Suprapubic skin (tissue), 4 donors: ENCODE data around the gene PLA2G1B. TPM values are rescaled to one million over a fixed set of nuclear protein-coding genes. Genes with fewer than 3 reads are reported as not detected.

Experiments
- DNase-seq, 2 donors: peaks; one replicate each; pipeline ENCODE4 v3.0.0-alpha.2; 2019; ENCODE audit warnings: low spot score in 2 of 2
- H3K27ac ChIP-seq: fragments of 200-600 bp; sonication (generic); one replicate; pipeline ENCODE4 v1.5.1; 2019
- H3K27me3 ChIP-seq: fragments of 200-600 bp; sonication (generic); one replicate; pipeline ENCODE4 v1.5.1; 2019
- H3K36me3 ChIP-seq: fragments of 200-600 bp; sonication (generic); one replicate; pipeline ENCODE4 v1.5.1; 2019
- H3K4me1 ChIP-seq: fragments of 200-600 bp; sonication (generic); one replicate; pipeline ENCODE4 v1.5.1; 2019
- H3K4me3 ChIP-seq: fragments of 200-600 bp; sonication (generic); one replicate; pipeline ENCODE4 v1.5.1; 2019; ENCODE audit warnings: mild to moderate bottlenecking
- H3K9me3 ChIP-seq: fragments of 200-600 bp; sonication (generic); one replicate; pipeline ENCODE4 v1.5.1; 2019
- EP300 ChIP-seq: sonication (generic); formaldehyde crosslinking; IDR thresholded peaks from one replicate; pipeline ENCODE4 v1.6.1; 2017; ENCODE audit warnings: antibody characterized with exemption
- POLR2A ChIP-seq, 2 donors: fragments of 450-650 bp; IDR thresholded peaks; one replicate each; pipeline ENCODE4 v1.6.1; 2017; ENCODE audit warnings: antibody characterized with exemption in 2 of 2, mild to moderate bottlenecking in 2 of 2, moderate library complexity in 2 of 2
- POLR2AphosphoS5 ChIP-seq, 3 donors: sonication (generic); formaldehyde crosslinking; IDR thresholded peaks; one replicate each; pipeline ENCODE4 v1.6.1; 2017; ENCODE audit warnings: antibody characterized with exemption in 3 of 3
- WGBS: methylation state at CpG from one replicate; pipeline ENCODE4 v1.1.5; 2018; 5-methylcytosine and 5-hydroxymethylcytosine counted together
- total RNA-seq, 4 donors: library from RNA; depleted of rRNA; stranded (reverse); fragments of >200 nt; gene quantifications; one replicate each; pipeline ENCODE4 v1.1.0, GENCODE V29; 2016
- TF ChIP-seq, protein P1 (sequence below), 2 donors: fragments of 200-600 bp in 1 of 2; fragments of 450-650 bp in 1 of 2; sonication (generic) in 1 of 2; IDR thresholded peaks; one replicate each; pipeline ENCODE4 v1.5.1; 2016 to 2019; ENCODE audit warnings: antibody characterized with exemption in 2 of 2, mild to moderate bottlenecking in 1 of 2, moderate library complexity in 1 of 2

The PLA2G1B gene
- total RNA-seq, 4 donors from 2014 or later: not detected

- Histone ChIP-seq H3K36me3 (no peaks in the 10 kb centered on the region), H3K9me3 (no peaks in the 10 kb centered on the region), H3K4me1 (peaks cover 8% of the 10 kb centered on the region), H3K4me3 (no peak overlapping the region), H3K27me3 (peaks cover 15% of the 10 kb centered on the region), H3K27ac (no peak overlapping the region)
- WGBS: 83% methylated on average over 5 of the region's 5 CpGs
- no peak for TF ChIP-seq POLR2AphosphoS5 (IDR thresholded peaks at IDR 0.05)
- TF ChIP-seq, protein P1, sequence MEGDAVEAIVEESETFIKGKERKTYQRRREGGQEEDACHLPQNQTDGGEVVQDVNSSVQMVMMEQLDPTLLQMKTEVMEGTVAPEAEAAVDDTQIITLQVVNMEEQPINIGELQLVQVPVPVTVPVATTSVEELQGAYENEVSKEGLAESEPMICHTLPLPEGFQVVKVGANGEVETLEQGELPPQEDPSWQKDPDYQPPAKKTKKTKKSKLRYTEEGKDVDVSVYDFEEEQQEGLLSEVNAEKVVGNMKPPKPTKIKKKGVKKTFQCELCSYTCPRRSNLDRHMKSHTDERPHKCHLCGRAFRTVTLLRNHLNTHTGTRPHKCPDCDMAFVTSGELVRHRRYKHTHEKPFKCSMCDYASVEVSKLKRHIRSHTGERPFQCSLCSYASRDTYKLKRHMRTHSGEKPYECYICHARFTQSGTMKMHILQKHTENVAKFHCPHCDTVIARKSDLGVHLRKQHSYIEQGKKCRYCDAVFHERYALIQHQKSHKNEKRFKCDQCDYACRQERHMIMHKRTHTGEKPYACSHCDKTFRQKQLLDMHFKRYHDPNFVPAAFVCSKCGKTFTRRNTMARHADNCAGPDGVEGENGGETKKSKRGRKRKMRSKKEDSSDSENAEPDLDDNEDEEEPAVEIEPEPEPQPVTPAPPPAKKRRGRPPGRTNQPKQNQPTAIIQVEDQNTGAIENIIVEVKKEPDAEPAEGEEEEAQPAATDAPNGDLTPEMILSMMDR (IDR thresholded peaks at IDR 0.05): no peak
- TF ChIP-seq EP300: no peak
- TF ChIP-seq POLR2A (IDR thresholded peaks at IDR 0.05): no peak
- DNase-seq: no peak
Measured at GRCh38 chr12:120357104-120357503, 29.5 kb upstream of the PLA2G1B start.

DNA sequence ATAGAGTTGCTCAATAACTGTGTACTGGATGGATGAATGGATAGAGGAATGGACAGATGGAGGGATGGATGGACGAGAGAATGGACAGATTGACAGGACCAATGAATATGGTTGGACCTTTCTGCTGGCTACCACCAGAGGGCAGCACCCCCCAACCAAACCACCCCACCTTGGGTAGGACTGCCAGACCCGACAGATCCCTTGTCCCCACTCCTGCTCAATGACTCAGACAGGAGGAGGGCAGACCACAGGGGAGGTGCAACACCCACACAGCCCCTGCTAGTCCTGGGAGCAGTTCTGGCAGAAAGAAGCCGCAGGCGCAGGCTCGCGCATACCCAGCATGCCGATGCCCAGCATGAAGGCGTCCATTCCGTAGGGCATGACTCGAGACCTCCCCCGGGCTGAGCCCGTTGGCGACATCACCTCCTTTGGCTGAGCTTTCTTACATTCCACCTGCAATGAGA is 29.0 kb upstream of the PLA2G1B start:
- Histone ChIP-seq H3K4me1 (peaks cover 5% of the 10 kb centered on the region), H3K4me3 (no peak overlapping the region), H3K27me3 (peaks cover 10% of the 10 kb centered on the region), H3K36me3 (no peaks in the 10 kb centered on the region), H3K9me3 (no peaks in the 10 kb centered on the region), H3K27ac (no peak overlapping the region)
- 33% methylated on average over 12 of the region's 13 CpGs for WGBS
- peak in 1 of 2 donors; percentile 72 for DNase-seq
- TF ChIP-seq, protein P1 (IDR thresholded peaks at IDR 0.05): peak; percentile 45 to 81
- TF ChIP-seq POLR2AphosphoS5 (IDR thresholded peaks at IDR 0.05): no peak
- no peak for TF ChIP-seq POLR2A (IDR thresholded peaks at IDR 0.05)
- no peak for TF ChIP-seq EP300

DNA sequence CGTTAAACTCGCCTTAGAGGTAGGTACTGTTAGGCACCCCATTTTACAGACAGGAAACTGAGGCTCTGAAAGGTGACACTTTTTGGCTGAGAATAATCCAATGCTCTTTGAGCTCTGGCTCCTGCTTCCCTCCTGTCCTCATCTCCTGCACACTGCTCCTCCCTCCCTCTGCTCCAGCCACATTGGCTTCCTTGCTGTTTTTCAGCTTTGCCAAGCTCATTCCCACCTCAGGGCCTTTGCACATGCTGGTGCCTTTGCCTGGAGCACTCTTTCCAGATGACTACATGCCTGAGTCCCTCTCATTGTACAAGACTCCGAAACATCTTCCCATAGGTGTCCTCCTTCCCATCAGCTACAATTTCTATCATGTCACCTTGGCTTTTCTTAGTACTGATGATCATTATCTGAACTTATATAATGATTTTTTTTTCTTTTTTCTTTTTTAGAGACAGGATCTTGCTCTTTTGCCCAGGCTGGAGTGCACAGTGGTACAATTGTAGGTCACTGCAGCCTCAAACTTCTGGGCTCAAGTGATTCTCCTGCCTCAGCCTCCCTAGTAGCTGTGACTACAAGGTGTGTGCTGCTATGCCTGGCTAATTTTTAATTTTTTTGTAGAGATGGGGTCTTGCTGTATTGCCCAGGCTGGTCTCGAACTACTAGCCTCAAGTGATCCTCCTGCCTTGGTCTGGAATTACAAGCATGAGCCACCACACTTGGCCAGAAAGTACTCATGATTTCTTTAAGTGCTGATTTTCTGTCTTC is 26.2 kb upstream of the PLA2G1B start:
- no peaks in the 10 kb centered on the region for H3K9me3 ChIP-seq
- DNase-seq: no peak
- peaks cover 2% of the 10 kb centered on the region for H3K4me1 ChIP-seq
- H3K36me3 ChIP-seq: no peaks in the 10 kb centered on the region
- 96% methylated on average over 4 of the region's 4 CpGs for WGBS
- H3K4me3 ChIP-seq: no peak overlapping the region
- peaks cover 4% of the 10 kb centered on the region for H3K27me3 ChIP-seq
- TF ChIP-seq POLR2AphosphoS5 (IDR thresholded peaks at IDR 0.05): no peak
- TF ChIP-seq POLR2A (IDR thresholded peaks at IDR 0.05): no peak
- TF ChIP-seq EP300: no peak
- TF ChIP-seq, protein P1 (IDR thresholded peaks at IDR 0.05): no peak
- H3K27ac ChIP-seq: no peak overlapping the region

GRCh38 chr12:120353136-120353535 is 25.6 kb upstream of the PLA2G1B start:
- H3K27me3 ChIP-seq: peaks cover under 1% of the 10 kb centered on the region
- no peak overlapping the region for H3K27ac ChIP-seq
- WGBS: 91% methylated on average over 6 of the region's 6 CpGs
- no peaks in the 10 kb centered on the region for H3K9me3 ChIP-seq
- no peak for DNase-seq
- peaks cover 2% of the 10 kb centered on the region for H3K4me1 ChIP-seq
- no peaks in the 10 kb centered on the region for H3K36me3 ChIP-seq
- no peak overlapping the region for H3K4me3 ChIP-seq
- TF ChIP-seq POLR2AphosphoS5 (IDR thresholded peaks at IDR 0.05) (no peak), POLR2A (IDR thresholded peaks at IDR 0.05) (no peak)

- Histone ChIP-seq H3K27me3 (peaks cover 7% of the 10 kb centered on the region), H3K4me1 (peaks cover 2% of the 10 kb centered on the region), H3K36me3 (no peaks in the 10 kb centered on the region), H3K4me3 (no peak overlapping the region), H3K9me3 (no peaks in the 10 kb centered on the region), H3K27ac (no peak overlapping the region)
- TF ChIP-seq POLR2A (IDR thresholded peaks at IDR 0.05) (no peak), POLR2AphosphoS5 (IDR thresholded peaks at IDR 0.05) (no peak), EP300 (no peak)
- TF ChIP-seq, protein P1 (IDR thresholded peaks at IDR 0.05): no peak
- WGBS: 79% methylated on average over 5 of the region's 5 CpGs
- no peak for DNase-seq
Measured at GRCh38 chr12:120352117-120352516, 24.5 kb upstream of the PLA2G1B start.
